ENCODE data around the gene TUG1. TPM values are rescaled to one million over a fixed set of nuclear protein-coding genes. Genes with fewer than 3 reads are reported as not detected.
A peak's percentile ranks its signal among the peaks of the same experiment; 100 is the strongest.

The TUG1 gene
- total and polyA plus RNA-seq, 5 experiments from 2014 or later, result 19.0 to 170 (median 27.2) TPM

GRCh38 chr22:30979932-30980331, 10.9 kb downstream of the TUG1 start:
- Mint-ChIP-seq H3K4me3 (no peak overlapping the region), H3K27ac (no peak overlapping the region), H3K4me1 (peaks cover 0 to 10% (median 2%) of the 10 kb centered on the region in 4 donors), H3K27me3 (no peaks in the 10 kb centered on the region), H3K9me3 (peaks cover 21 to 97% (median 65%) of the 10 kb centered on the region in 9 donors), H3K36me3 (peaks cover 7 to 76% (median 33%) of the 10 kb centered on the region in 3 donors)
- ATAC-seq (no peak), DNase-seq (no peak)
- POLR2A ChIA-PET, result interaction anchor here (6.1 kb wide), 1 partner anchor 11 kb away, joined by 45 read pairs; the partner anchor contains the start of genes MORC2 and TUG1

GRCh38 chr22:30982512-30982911, 13.4 kb downstream of the TUG1 start:
- H3K27ac Mint-ChIP-seq, result no peak overlapping the region
- no peak overlapping the region for H3K4me3 Mint-ChIP-seq
- peaks cover 19 to 91% (median 60%) of the 10 kb centered on the region in 9 donors for H3K9me3 Mint-ChIP-seq
- no peak for DNase-seq
- ATAC-seq, result no peak
- peaks cover 0 to 68% (median 10%) of the 10 kb centered on the region in 3 donors for H3K36me3 Mint-ChIP-seq
- POLR2A ChIA-PET, result interaction anchor here (1.5 to 6.1 kb wide), 3 partner anchors 13 to 42 kb away, joined by 5 to 45 read pairs (median 9); partner anchors contain the start of genes MORC2 and TUG1
- peaks cover 0 to 3% (median 0%) of the 10 kb centered on the region in 4 donors for H3K4me1 Mint-ChIP-seq
- no peaks in the 10 kb centered on the region for H3K27me3 Mint-ChIP-seq

- Mint-ChIP-seq H3K36me3 (peaks cover 0 to 57% (median 11%) of the 10 kb centered on the region in 3 donors), H3K4me3 (no peak overlapping the region), H3K27ac (peak overlapping the region in 1 of 10 donors; percentile 54), H3K27me3 (no peaks in the 10 kb centered on the region), H3K4me1 (peaks cover 0 to under 1% (median 0%) of the 10 kb centered on the region in 4 donors), H3K9me3 (peaks cover 20 to 92% (median 52%) of the 10 kb centered on the region in 9 donors)
- no peak for DNase-seq
- POLR2A ChIA-PET, result no interaction called here
- ATAC-seq, result no peak
These were observed 15.3 kb downstream of the TUG1 start for GRCh38 chr22:30984317-30984716.

- no peak for DNase-seq
- H3K27ac Mint-ChIP-seq, result no peak overlapping the region
- peaks cover 21 to 92% (median 46%) of the 10 kb centered on the region in 9 donors for H3K9me3 Mint-ChIP-seq
- ATAC-seq, result no peak
- POLR2A ChIA-PET, result no interaction called here
- no peak overlapping the region for H3K4me3 Mint-ChIP-seq
- H3K27me3 Mint-ChIP-seq, result no peaks in the 10 kb centered on the region
- H3K4me1 Mint-ChIP-seq, result peaks cover 0 to 3% (median 0%) of the 10 kb centered on the region in 4 donors
- H3K36me3 Mint-ChIP-seq, result peaks cover 0 to 60% (median 16%) of the 10 kb centered on the region in 3 donors
These were observed 16.6 kb downstream of the TUG1 start for GRCh38 chr22:30985561-30986208.

GRCh38 chr22:30989474-30989873, 20.4 kb downstream of the TUG1 start:
- Mint-ChIP-seq H3K9me3 (peaks cover 2 to 65% (median 26%) of the 10 kb centered on the region in 9 donors), H3K4me3 (no peak overlapping the region), H3K27me3 (peaks cover 0 to 1% (median 0%) of the 10 kb centered on the region in 5 donors), H3K36me3 (peaks cover 0 to 39% (median 20%) of the 10 kb centered on the region in 3 donors), H3K27ac (no peak overlapping the region), H3K4me1 (peaks cover 0 to 3% (median 0%) of the 10 kb centered on the region in 4 donors)
- POLR2A ChIA-PET, result no interaction called here
- DNase-seq (no peak), ATAC-seq (no peak)

GRCh38 chr22:30990690-30991089, 21.6 kb downstream of the TUG1 start:
- Mint-ChIP-seq H3K36me3 (peaks cover 0 to 34% (median 20%) of the 10 kb centered on the region in 3 donors), H3K4me3 (no peak overlapping the region), H3K9me3 (peaks cover 0 to 59% (median 22%) of the 10 kb centered on the region in 9 donors), H3K27ac (no peak overlapping the region), H3K27me3 (peaks cover 0 to 3% (median 0%) of the 10 kb centered on the region in 5 donors), H3K4me1 (peaks cover 0 to 3% (median 0%) of the 10 kb centered on the region in 4 donors)
- no peak for DNase-seq
- no peak for ATAC-seq
- POLR2A ChIA-PET, result no interaction called here

GRCh38 chr22:30992565-30992964, 23.5 kb downstream of the TUG1 start:
- POLR2A ChIA-PET, result interaction anchor here (0.6 kb wide), 1 partner anchor 58 kb away, joined by 4 read pairs; no protein-coding TSS in a partner anchor
- no peak for DNase-seq
- ATAC-seq, result no peak
- Mint-ChIP-seq H3K27me3 (peaks cover 0 to 3% (median 0%) of the 10 kb centered on the region in 5 donors), H3K4me3 (no peak overlapping the region), H3K36me3 (peaks cover 0 to 29% (median 20%) of the 10 kb centered on the region in 3 donors), H3K4me1 (peaks cover 0 to 3% (median 0%) of the 10 kb centered on the region in 4 donors), H3K9me3 (peaks cover 0 to 41% (median 22%) of the 10 kb centered on the region in 9 donors), H3K27ac (no peak overlapping the region)

GRCh38 chr22:30994960-30995359, 25.9 kb downstream of the TUG1 start:
- POLR2A ChIA-PET, result no interaction called here
- H3K4me3 Mint-ChIP-seq, result no peak overlapping the region
- DNase-seq (no peak), ATAC-seq (no peak)
- peaks cover 0 to 16% (median 8%) of the 10 kb centered on the region in 3 donors for H3K36me3 Mint-ChIP-seq
- peaks cover 0 to 22% (median 11%) of the 10 kb centered on the region in 9 donors for H3K9me3 Mint-ChIP-seq
- no peaks in the 10 kb centered on the region for H3K4me1 Mint-ChIP-seq
- H3K27me3 Mint-ChIP-seq, result peaks cover 0 to 3% (median 0%) of the 10 kb centered on the region in 5 donors
- no peak overlapping the region for H3K27ac Mint-ChIP-seq

- H3K27ac Mint-ChIP-seq, result no peak overlapping the region
- H3K4me1 Mint-ChIP-seq, result no peaks in the 10 kb centered on the region
- H3K4me3 Mint-ChIP-seq, result no peak overlapping the region
- H3K27me3 Mint-ChIP-seq, result peaks cover 0 to 4% (median 2%) of the 10 kb centered on the region in 5 donors
- DNase-seq (no peak), ATAC-seq (no peak)
- H3K9me3 Mint-ChIP-seq, result peaks cover 0 to 10% (median 3%) of the 10 kb centered on the region in 9 donors
- peaks cover 0 to 5% (median 4%) of the 10 kb centered on the region in 3 donors for H3K36me3 Mint-ChIP-seq
- POLR2A ChIA-PET, result interaction anchor here (0.5 kb wide), 1 partner anchor 418 kb away, joined by 4 read pairs; no protein-coding TSS in a partner anchor
These were observed 27.4 kb downstream of the TUG1 start for GRCh38 chr22:30996462-30996861.

- H3K27ac Mint-ChIP-seq, result no peak overlapping the region
- ATAC-seq, result no peak
These were observed 29.3 kb downstream of the TUG1 start for GRCh38 chr22:30998329-30998728.

GRCh38 chr22:31001124-31001770, 32.2 kb downstream of the TUG1 start:
- DNase-seq (no peak), ATAC-seq (no peak)
- H3K4me3 Mint-ChIP-seq, result no peak overlapping the region
- peaks cover 0 to 22% (median 3%) of the 10 kb centered on the region in 9 donors for H3K9me3 Mint-ChIP-seq
- H3K4me1 Mint-ChIP-seq, result peaks cover 0 to 2% (median 0%) of the 10 kb centered on the region in 4 donors
- POLR2A ChIA-PET, result no interaction called here
- peaks cover 0 to 8% (median 7%) of the 10 kb centered on the region in 5 donors for H3K27me3 Mint-ChIP-seq
- H3K27ac Mint-ChIP-seq, result no peak overlapping the region
- H3K36me3 Mint-ChIP-seq, result peaks cover 0 to 7% (median 0%) of the 10 kb centered on the region in 3 donors

More at GRCh38 chr22:30998329-30998728, 29.3 kb downstream of the TUG1 start:
- H3K27me3 Mint-ChIP-seq, result peaks cover 0 to 9% (median 8%) of the 10 kb centered on the region in 5 donors
- H3K9me3 Mint-ChIP-seq, result peaks cover 0 to 5% (median 0%) of the 10 kb centered on the region in 9 donors
- no peak overlapping the region for H3K4me3 Mint-ChIP-seq
- H3K36me3 Mint-ChIP-seq, result no peaks in the 10 kb centered on the region
- DNase-seq, result no peak
- POLR2A ChIA-PET, result interaction anchor here (0.8 kb wide), 1 partner anchor 391 kb away, joined by 3 read pairs; the partner anchor contains the start of gene TCN2
- H3K4me1 Mint-ChIP-seq, result peaks cover 0 to 2% (median 0%) of the 10 kb centered on the region in 4 donors

- H3K4me3 Mint-ChIP-seq, result no peak overlapping the region
- POLR2A ChIA-PET, result no interaction called here
- H3K27ac Mint-ChIP-seq, result no peak overlapping the region
- H3K4me1 Mint-ChIP-seq, result peaks cover 0 to 2% (median 0%) of the 10 kb centered on the region in 4 donors
- H3K36me3 Mint-ChIP-seq, result peaks cover 0 to 15% (median 3%) of the 10 kb centered on the region in 3 donors
- DNase-seq (no peak), ATAC-seq (no peak)
- peaks cover 0 to 40% (median 14%) of the 10 kb centered on the region in 9 donors for H3K9me3 Mint-ChIP-seq
- H3K27me3 Mint-ChIP-seq, result peaks cover 0 to 8% (median 7%) of the 10 kb centered on the region in 5 donors
These were observed 36.5 kb downstream of the TUG1 start for GRCh38 chr22:31005535-31005934.

Data from naive thymus-derived CD8-positive, alpha-beta T cell (primary cell).